C4-2B (cell line): ENCODE results near the gene CATSPER1.

Source experiments
- ZFX ChIP-seq: fragments of 450-650 bp; IDR thresholded peaks from 2 replicates; pipeline ENCODE4 v1.6.1; 2017
- TF ChIP-seq, protein P1 (sequence below): fragments of 450-650 bp; conservative IDR thresholded peaks from 2 replicates; pipeline ENCODE4 v1.5.1; 2017; ENCODE audit warnings: mild to moderate bottlenecking

DNA sequence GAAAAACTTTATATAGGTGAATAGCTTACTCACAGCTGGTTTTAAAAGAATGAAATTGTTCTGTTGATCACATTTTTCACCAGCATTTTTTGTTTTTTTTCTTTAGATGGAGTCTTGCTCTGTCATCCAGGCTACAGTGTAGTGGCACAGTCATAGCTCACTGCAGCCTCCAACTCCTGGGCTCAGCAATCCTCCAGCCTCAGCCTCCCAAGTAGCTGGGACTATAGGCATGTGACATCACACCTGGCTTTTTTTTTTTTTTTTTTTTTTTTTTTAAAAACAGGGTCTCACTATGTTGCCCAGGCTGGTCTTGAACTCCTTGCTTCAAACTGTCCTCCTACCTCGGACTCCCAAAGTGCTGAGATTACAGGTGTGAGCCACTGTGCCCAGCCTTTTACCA lies 47.4 kb upstream of the CATSPER1 start:
- TF ChIP-seq, protein P1, sequence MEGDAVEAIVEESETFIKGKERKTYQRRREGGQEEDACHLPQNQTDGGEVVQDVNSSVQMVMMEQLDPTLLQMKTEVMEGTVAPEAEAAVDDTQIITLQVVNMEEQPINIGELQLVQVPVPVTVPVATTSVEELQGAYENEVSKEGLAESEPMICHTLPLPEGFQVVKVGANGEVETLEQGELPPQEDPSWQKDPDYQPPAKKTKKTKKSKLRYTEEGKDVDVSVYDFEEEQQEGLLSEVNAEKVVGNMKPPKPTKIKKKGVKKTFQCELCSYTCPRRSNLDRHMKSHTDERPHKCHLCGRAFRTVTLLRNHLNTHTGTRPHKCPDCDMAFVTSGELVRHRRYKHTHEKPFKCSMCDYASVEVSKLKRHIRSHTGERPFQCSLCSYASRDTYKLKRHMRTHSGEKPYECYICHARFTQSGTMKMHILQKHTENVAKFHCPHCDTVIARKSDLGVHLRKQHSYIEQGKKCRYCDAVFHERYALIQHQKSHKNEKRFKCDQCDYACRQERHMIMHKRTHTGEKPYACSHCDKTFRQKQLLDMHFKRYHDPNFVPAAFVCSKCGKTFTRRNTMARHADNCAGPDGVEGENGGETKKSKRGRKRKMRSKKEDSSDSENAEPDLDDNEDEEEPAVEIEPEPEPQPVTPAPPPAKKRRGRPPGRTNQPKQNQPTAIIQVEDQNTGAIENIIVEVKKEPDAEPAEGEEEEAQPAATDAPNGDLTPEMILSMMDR: no peak
- TF ChIP-seq ZFX: no peak
